ENCODE data around the gene GPM6B.

DNA sequence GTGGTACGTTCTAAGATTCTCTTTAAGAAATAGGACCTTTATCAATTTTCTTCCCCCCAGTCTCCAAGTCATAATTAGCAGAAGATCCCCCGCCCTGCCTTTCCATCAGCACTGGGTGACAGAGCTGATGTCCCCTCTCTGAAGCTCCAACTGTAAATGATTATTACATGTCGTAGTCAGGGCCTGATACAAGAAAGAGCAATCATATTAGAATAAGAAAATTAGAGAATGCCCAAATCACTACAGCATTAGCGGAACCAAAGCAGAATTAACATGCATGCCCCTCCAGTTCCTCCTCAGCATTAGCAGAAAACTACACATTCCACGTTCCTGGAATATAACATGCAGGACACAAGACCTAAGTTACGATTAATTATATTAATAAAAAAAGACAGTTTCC lies 717 bp downstream of the GPM6B start:
- TF ChIP-seq, protein P1, sequence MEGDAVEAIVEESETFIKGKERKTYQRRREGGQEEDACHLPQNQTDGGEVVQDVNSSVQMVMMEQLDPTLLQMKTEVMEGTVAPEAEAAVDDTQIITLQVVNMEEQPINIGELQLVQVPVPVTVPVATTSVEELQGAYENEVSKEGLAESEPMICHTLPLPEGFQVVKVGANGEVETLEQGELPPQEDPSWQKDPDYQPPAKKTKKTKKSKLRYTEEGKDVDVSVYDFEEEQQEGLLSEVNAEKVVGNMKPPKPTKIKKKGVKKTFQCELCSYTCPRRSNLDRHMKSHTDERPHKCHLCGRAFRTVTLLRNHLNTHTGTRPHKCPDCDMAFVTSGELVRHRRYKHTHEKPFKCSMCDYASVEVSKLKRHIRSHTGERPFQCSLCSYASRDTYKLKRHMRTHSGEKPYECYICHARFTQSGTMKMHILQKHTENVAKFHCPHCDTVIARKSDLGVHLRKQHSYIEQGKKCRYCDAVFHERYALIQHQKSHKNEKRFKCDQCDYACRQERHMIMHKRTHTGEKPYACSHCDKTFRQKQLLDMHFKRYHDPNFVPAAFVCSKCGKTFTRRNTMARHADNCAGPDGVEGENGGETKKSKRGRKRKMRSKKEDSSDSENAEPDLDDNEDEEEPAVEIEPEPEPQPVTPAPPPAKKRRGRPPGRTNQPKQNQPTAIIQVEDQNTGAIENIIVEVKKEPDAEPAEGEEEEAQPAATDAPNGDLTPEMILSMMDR (IDR thresholded peaks at IDR 0.05; ENCODE audit: low read depth, low read length) = no peak
- TF ChIP-seq, protein P2, sequence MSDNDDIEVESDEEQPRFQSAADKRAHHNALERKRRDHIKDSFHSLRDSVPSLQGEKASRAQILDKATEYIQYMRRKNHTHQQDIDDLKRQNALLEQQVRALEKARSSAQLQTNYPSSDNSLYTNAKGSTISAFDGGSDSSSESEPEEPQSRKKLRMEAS (IDR thresholded peaks at IDR 0.05; ENCODE audit: low read depth, low read length) = no peak

Data from NB4 (cell line).